GM19467 (cell line): ENCODE data around the gene IRF7.
"Not testable (repeated sequence)": the region's sequence is repeated elsewhere in the genome, so short reads cannot be mapped to it uniquely, and the experiment has no call there.

ENCODE experiments used
- ATAC-seq: cut with Tn5 transposase; IDR thresholded peaks from one replicate; pipeline ENCODE4 v1.9.1; 2021; ENCODE audit warnings: mild to moderate bottlenecking, moderate library complexity; ENCODE audit not compliant: unreplicated experiment

Gene IRF7

GRCh38 chr11:586376-587316 lies 29.1 kb downstream of the IRF7 start:
- ATAC-seq: no peak

DNA sequence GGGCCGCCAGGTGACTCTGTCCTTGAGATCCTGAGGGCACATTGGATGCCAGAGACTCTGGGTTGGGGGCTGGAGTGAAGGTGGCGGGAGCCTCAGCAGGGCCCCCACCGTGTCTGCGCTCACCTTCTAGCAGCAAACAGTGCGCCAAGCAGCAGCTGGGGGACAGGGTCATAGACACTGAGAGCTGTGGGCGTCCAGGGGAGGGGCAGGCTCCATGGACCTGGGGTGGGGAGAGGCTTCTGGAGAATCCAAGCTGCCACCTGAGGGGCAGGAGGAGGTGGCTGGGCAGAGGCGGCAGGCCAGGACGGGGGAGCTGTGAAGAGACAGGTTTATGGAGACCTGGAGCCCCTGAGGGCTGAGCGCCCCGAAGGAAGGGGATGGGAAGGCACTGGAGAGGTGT lies 31.5 kb downstream of the IRF7 start:
- ATAC-seq: no peak

DNA sequence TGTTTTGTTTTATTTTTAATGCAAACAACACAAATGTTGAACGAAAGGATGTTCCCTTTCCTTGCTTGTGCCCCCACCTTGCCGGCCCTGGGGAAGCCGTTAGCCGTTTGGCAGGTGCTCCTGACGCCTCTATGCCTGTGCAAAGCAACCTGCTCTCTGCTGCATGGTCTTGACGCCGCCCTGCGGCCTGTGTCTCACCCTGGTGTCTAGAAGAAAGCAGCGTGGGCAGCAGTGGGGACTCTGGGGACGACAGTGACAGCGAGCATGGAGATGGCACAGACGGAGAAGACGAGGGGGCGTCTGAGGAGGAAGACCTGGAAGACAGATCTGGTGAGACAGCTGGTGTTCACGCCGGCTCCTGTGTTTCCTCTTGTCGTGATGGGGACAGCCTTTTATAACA lies 34.0 kb downstream of the IRF7 start:
- no peak for ATAC-seq

DNA sequence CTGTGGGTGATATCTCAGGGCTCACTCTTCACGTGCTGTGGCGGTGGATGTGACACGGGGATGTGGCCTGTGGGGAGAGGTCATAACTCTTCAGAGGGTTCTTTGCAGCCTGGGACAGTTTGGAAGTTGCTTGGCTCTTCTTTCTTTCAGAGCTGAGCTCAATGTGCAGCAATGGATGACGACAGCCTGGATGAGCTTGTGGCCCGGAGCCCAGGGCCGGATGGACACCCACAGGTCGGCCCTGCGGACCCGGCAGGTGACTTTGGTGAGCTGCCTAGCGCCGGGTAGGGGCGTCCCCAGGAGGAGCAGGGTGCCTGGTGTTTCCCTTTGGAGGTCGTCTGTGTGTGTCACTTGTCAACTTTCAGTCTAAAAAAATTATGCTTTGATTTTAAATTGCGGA lies 34.4 kb downstream of the IRF7 start:
- ATAC-seq: no peak

DNA sequence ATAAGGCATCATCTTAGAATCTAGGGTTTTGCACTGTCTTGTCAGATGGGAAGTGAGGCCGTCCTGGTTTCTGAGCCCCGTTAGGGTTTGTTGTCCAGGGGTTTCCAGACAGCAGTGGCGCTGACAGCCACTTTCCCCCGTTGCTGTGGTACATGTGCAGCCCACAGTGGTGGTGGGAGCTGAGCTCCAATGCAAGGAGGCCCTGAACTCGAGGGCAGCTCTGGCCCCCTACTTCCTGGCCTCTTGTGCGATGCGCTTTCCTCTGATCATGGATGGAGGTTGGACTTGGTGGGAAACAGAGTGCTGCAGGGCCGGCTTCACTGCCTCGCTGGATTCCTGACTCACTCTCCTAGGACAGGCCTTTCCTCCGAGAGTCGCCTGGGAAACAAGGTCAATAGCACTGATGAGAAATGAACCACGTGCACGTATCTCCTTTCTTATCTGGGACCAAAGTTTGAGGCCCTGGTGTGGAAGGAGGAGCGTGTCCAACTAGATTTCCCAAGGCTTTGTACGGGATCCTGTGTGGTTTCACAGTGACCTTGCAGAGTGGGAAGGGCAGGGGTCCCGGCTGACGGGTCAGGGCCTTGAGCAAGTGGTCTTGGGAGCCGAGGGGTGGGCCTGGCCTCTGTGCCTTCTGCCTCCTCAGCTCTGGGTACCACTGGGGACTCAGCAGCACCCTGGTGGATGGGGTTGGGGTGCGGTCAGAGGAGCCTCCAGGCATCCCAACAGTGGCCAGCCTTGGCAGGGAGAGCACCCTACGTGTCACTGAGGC lies 35.7 kb downstream of the IRF7 start:
- ATAC-seq: no peak

DNA sequence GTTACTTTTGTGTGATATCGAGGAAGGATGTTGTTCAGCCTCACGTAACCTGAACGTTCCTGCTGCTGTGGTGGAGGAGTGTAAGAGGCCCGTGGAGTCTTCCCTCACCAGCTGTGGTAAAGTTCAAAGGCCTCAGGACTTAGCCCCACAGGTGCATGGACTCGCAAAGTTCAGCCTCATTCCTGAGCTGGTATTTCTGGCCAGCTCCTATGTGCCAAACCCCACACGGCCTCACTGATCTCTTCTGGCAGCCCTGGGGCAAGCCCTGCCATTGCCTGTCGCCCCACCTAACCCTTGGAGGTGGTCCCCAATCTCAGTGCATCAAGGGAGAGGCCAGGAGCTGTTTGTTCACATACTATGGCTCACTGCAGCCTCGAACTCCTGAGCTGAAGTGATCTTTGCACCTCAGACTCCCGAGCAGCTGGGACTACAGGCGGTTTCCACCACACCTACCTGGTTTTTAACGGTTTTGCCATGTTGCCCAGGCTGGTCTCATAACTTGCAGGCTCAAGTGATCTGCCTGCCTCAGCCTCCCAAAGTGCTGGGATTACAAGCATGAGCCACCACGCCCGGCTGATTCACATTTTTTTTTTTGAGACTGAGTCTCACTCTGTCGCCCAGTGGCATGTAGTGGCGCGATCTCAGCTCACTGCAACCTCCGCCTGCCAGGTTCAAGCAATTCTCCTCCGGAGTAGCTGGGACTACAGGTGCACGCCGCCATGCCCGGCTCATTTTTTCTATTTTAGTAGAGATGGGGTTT lies 37.3 kb downstream of the IRF7 start:
- no peak for ATAC-seq

GRCh38 chr11:577611-577894 lies 38.2 kb downstream of the IRF7 start:
- no peak for ATAC-seq

DNA sequence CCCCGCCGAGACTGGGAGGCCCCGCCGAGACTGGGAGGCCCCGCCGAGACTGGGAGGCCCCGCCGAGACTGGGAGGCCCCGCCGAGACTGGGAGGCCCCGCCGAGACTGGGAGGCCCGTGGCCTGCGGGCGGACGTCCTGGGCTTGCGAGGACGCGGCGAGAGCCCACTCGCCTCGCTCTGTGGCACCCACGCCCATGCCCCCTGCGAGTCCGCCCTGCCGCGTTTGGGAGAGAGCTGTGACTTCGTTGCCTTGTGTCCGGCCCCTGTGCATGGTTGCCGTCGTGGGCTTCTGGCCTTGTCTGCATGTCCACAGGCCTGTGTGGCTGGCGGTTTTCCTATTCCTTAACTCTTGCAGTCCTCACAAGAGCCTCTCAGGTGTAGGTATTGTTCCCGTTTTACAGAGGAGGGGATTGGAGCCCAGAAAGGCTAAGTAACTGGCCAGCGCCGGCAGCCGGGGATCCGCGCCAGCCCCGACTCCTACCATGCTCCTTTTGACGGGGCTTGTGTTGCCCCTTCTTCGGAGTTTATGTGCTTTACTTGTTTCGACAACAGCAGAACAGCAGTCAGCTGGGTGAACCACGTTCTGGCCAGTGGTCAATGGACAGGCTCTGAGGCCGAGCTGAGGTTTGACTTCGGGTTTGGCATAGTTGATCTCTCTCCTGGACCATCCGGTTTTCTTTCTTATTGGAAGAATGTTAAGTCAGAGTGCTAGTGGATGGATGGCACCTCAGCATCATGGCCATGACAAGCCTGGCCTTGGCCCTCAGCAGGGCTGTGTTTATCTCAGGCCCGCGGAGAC lies 38.7 kb downstream of the IRF7 start:
- no peak for ATAC-seq

DNA sequence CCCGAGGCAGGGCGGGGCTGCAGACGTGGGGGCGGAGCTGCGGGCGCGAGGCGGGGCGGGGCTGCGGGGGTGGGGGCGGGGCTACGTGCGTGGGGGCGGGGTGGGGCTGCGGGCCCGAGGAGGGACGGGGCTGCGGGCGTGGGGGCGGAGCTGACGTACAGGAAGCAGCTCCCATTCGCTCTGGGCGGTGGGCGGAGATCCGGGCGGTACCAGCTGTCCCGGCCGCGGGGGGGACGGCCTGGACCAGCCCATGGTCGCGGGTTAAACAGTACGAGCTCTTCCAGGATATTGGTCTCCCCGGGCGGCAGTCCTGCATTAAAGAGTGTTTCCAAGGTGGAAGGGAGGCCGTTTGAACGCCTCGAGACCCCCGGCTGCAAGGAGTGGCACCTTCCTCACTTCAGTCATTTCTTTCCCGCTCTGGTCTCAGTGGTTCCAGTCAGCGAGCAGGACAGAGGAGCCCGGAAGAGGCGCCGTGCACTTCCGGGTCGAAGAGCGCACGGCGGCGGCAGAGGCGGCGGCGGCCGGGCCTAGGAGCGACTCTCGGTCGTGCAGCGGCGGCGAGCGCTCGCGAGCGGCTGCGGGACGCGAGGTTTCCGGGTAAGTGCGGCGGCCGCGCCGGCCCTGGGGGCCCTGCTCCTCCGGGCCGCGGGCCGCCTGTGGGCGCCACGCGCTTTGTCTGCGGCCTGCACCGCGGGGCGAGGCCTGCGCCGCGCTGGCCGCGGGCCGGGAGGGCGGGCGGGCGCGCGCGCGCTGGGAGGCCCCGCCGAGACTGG lies 39.6 kb downstream of the IRF7 start, which contains the start of gene PHRF1:
PHRF1 (plus strand) TSS at position 475 of the 773 bp plus-strand sequence. CDS start 5,043 bp downstream, outside the sequence.
- peak; percentile 72 for ATAC-seq

- ATAC-seq: peak; percentile 29
These were observed 40.3 kb downstream of the IRF7 start for GRCh38 chr11:575313-575995.

GRCh38 chr11:574632-575312 lies 41.0 kb downstream of the IRF7 start:
- no peak for ATAC-seq

DNA sequence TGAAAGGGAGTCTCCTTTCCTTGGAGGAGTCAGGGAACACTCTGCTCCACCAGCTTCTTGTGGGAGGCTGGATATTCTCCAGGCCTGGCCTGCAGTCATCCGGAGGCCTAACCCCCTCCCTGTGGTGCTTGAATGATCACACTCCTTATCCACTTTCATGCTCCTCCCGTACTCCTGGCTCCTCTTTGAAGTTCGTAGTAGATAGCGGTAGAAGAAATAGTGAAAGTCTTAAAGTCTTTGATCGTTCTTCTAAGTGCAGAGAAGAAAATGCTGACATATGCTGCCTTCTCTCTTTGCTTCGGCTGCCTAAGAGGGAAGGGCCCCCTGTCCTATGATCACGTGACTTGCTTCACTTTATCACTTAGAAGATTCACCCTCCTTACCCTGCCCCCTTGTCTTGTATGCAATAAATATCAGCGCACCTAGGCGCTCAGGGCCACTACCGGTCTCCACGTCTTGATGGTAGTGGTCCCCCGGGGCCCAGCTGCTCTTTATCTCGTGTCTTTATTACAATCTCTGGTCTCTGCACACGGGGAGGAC lies 41.6 kb downstream of the IRF7 start:
- not testable (repeated sequence) for ATAC-seq

DNA sequence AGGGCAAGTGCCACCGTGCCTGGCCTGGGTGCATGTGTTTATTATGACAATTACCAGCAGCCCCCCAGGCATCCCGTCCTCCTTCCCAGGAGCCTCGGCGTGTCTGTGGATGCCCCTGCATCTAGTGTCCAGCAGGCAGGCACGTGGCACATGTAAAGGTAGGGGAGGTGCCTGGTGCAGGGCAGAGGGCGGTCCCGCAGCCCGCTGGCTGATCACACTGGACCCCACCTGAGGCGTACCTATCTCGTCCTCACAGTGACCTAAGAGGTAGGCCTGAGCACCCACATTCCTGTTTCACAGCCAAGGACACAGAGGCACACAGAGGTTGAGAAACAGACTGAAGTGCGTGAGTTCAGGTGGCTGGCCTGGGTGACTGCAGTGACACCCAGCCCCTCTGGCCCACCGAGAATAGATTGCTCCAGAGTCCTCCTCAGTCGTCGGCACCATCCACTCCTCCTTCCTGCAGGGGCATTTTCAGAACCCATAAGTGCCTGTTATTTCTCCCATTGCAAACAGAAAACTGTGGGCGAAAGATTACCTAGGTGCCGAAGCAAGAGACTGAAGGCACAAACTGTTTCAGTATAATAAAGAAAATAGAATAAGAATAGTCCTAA lies 42.5 kb downstream of the IRF7 start:
- ATAC-seq: no peak

- ATAC-seq: no peak
These were observed 44.0 kb downstream of the IRF7 start for GRCh38 chr11:571802-572185.

- ATAC-seq: no peak
These were observed 46.4 kb downstream of the IRF7 start for GRCh38 chr11:569158-569885.

DNA sequence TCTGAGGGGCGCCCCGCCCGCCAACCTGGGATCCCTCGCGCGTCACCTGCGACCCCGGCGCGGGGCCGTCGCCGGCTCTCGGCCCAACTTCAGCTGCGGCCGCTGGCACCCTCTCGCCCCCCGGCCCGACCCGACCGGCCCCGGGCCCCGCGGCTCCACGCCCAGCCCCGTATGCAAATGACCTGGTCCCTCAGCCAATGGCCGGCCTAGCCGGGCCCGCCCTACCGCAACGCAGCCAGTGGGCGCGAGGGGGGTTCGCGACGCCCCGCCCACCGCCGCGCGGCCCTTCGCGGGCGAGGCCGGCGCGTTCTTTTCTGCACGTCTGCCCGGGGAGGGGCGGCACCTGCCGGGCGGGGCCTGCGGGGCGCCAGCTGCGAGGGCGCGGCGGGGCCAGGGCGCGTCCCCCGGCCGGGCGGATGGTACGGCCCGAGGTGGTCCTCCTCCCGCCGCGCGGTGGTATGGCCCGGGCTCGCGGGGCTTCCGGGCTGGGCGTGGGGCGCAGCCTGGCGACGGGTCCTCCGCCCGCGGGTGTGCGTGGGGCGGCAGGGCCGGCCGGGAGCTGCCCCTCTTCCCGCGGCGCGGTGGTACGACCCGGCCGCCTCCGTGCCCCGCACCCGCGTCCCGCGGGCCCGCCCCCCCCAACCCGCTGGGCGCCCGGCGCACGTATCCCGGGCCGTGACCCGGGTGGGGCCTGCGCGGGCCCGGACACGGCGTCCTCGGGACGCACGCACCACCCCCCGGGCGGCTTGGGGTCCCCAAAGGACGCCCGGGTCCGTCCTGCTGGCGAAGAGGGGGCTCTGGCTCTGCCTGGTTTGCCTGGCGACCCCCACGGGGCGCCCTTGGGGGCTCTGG lies 47.2 kb downstream of the IRF7 start:
- peak; percentile 76 for ATAC-seq
